Measurements from ENCODE around the gene TTPAL. TPM values are rescaled to one million over a fixed set of nuclear protein-coding genes. Genes with fewer than 3 reads are reported as not detected.
A peak's percentile ranks its signal among the peaks of the same experiment; 100 is the strongest.

The TTPAL gene
- total and polyA plus RNA-seq, 7 donors: 3.0 to 10.0 (median 7.2) TPM

DNA sequence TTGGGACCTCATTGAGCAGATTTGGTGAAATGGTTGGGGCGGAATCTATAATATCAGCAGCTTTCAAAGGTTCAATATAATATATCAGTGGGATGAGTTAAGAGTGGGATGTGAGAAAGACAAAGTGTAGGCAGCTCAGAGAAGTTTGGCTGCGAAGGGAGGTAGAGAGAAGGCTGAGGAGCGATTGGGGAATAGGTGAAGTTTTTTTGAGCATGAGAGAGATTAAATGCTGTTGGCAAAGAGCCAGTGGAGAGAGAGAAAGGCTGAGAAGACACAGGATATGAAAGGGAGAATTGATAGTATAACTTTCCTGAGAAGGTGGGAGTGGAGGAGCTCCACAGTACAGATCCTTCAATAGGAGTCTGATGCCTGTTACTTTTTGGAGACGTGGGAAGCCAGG lies 58.3 kb downstream of the TTPAL start:
- no peaks in the 10 kb centered on the region for H3K27me3 ChIP-seq
- no peaks in the 10 kb centered on the region for H3K36me3 ChIP-seq
- H3K4me1 ChIP-seq: peaks cover 0 to 64% (median 43%) of the 10 kb centered on the region in 4 donors
- no peak overlapping the region for H3K4me3 ChIP-seq
- intact Hi-C loops (cut with DNase I): loop anchor here (10.0 kb wide), 1 partner anchor 201 kb away; no protein-coding TSS in a partner anchor
- DNase-seq: no peak
- WGBS, 2 donors: 75 to 77% methylated on average over 4 of the region's 4 CpGs
- H3K9me3 ChIP-seq: no peaks in the 10 kb centered on the region
- TF ChIP-seq EP300 (IDR thresholded peaks at IDR 0.05): no peak
- TF ChIP-seq POLR2A (IDR thresholded peaks at IDR 0.05): no peak
- no peak for TF ChIP-seq POLR2AphosphoS5 (IDR thresholded peaks at IDR 0.05)
- TF ChIP-seq CTCF (IDR thresholded peaks at IDR 0.05): no peak
- H3K27ac ChIP-seq: peak overlapping the region; percentile 76 to 92 (median 84)

DNA sequence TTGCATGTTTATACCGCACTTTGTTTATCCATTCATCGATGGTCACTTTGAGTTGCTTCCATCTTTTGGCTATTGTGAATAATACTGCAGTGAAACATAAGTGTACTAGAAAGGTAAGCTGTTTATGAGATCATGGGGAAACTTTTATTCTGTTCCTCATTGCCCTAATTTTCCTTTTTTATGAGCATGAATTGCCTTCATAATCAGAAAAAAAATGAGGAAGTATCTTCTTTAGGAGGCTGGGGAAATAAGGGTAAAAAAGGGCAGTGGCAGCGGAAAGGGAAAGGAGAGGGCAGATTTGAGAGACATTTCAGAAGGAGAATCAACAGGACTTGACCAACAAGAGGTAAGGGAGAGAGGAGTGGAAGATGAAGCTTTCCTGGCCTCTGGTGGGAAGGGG lies 60.5 kb downstream of the TTPAL start:
- no peak overlapping the region for H3K4me3 ChIP-seq
- WGBS, 2 donors: 16 to 64% methylated on average over 3 of the region's 3 CpGs
- no peaks in the 10 kb centered on the region for H3K36me3 ChIP-seq
- H3K27me3 ChIP-seq: no peaks in the 10 kb centered on the region
- no peak for DNase-seq
- TF ChIP-seq CTCF (IDR thresholded peaks at IDR 0.05) (no peak), POLR2A (IDR thresholded peaks at IDR 0.05) (no peak), EP300 (IDR thresholded peaks at IDR 0.05) (no peak), POLR2AphosphoS5 (IDR thresholded peaks at IDR 0.05) (no peak)
- H3K27ac ChIP-seq: peak overlapping the region; percentile 55 to 92 (median 62)
- H3K9me3 ChIP-seq: no peaks in the 10 kb centered on the region
- H3K4me1 ChIP-seq: peaks cover 0 to 75% (median 52%) of the 10 kb centered on the region in 4 donors
- intact Hi-C loops (cut with DNase I): loop anchor here (10.0 kb wide), 1 partner anchor 199 kb away; no protein-coding TSS in a partner anchor

DNA sequence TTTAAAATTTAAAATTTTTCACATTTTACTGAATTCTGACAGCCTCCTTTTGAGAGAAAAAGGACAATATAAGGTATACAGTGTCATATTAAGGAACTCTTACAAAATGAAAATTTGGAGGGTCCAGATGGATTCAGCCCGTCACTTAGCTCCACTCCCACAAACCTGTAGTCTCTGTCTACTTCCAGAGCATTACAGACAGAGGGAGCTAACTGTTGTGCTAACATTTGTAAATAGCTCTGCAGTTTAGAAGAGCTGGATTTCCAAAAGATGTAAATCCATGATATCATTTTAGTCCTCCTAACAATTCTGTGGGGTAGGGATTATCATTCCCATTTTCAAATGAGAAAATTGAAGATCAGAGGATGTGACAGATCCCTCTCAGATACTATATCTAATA lies 62.3 kb downstream of the TTPAL start:
- peak overlapping the region; percentile 47 to 92 (median 75) for H3K27ac ChIP-seq
- TF ChIP-seq CTCF (IDR thresholded peaks at IDR 0.05) (peak in 3 of 4 experiments; percentile 20 to 35 (median 33)), EP300 (IDR thresholded peaks at IDR 0.05) (no peak), POLR2A (IDR thresholded peaks at IDR 0.05) (no peak), POLR2AphosphoS5 (IDR thresholded peaks at IDR 0.05) (no peak)
- H3K27me3 ChIP-seq: no peaks in the 10 kb centered on the region
- H3K4me1 ChIP-seq: peaks cover 0 to 83% (median 59%) of the 10 kb centered on the region in 4 donors
- no peak for DNase-seq
- H3K9me3 ChIP-seq: no peaks in the 10 kb centered on the region
- intact Hi-C loops (cut with DNase I): loop anchor here (10.0 kb wide), 1 partner anchor 197 kb away; no protein-coding TSS in a partner anchor
- 76 to 78% methylated on average over 1 of the region's 1 CpG for WGBS, 2 donors
- no peak overlapping the region for H3K4me3 ChIP-seq
- no peaks in the 10 kb centered on the region for H3K36me3 ChIP-seq

GRCh38 chr20:44540834-44541233 lies 65.2 kb downstream of the TTPAL start:
- 82% methylated on average over 6 of the region's 6 CpGs for WGBS, 2 donors
- H3K27me3 ChIP-seq: no peaks in the 10 kb centered on the region
- H3K9me3 ChIP-seq: no peaks in the 10 kb centered on the region
- H3K4me1 ChIP-seq: peaks cover 0 to 74% (median 49%) of the 10 kb centered on the region in 4 donors
- DNase-seq: no peak
- intact Hi-C loops (cut with DNase I): no loop called here
- H3K36me3 ChIP-seq: no peaks in the 10 kb centered on the region
- no peak overlapping the region for H3K4me3 ChIP-seq
- no peak for TF ChIP-seq POLR2A (IDR thresholded peaks at IDR 0.05)
- no peak for TF ChIP-seq EP300 (IDR thresholded peaks at IDR 0.05)
- TF ChIP-seq POLR2AphosphoS5 (IDR thresholded peaks at IDR 0.05): no peak
- no peak for TF ChIP-seq CTCF (IDR thresholded peaks at IDR 0.05)
- H3K27ac ChIP-seq: peak overlapping the region; percentile 54 to 92 (median 75)

GRCh38 chr20:44541992-44542391 lies 66.3 kb downstream of the TTPAL start:
- no peak for DNase-seq
- peaks cover 0 to 66% (median 45%) of the 10 kb centered on the region in 4 donors for H3K4me1 ChIP-seq
- no peaks in the 10 kb centered on the region for H3K36me3 ChIP-seq
- H3K27me3 ChIP-seq: no peaks in the 10 kb centered on the region
- intact Hi-C loops (cut with DNase I): no loop called here
- peak overlapping the region; percentile 54 to 92 (median 75) for H3K27ac ChIP-seq
- no peak overlapping the region for H3K4me3 ChIP-seq
- TF ChIP-seq CTCF (IDR thresholded peaks at IDR 0.05): no peak
- TF ChIP-seq EP300 (IDR thresholded peaks at IDR 0.05): no peak
- TF ChIP-seq POLR2AphosphoS5 (IDR thresholded peaks at IDR 0.05): no peak
- TF ChIP-seq POLR2A (IDR thresholded peaks at IDR 0.05): no peak
- no peaks in the 10 kb centered on the region for H3K9me3 ChIP-seq
- WGBS, 2 donors: 66 to 76% methylated on average over 4 of the region's 4 CpGs

Data from sigmoid colon (tissue), 7 donors.